ENCODE data around the gene SHOC2. TPM values are rescaled to one million over a fixed set of nuclear protein-coding genes. Genes with fewer than 3 reads are reported as not detected.
A peak's percentile ranks its signal among the peaks of the same experiment; 100 is the strongest.

SHOC2 gene
- total and polyA plus RNA-seq, 2 of the 13 experiments (the other 11 are each of a cell fraction or from before 2014, with no cell fraction given): 8.6 to 25.5 TPM

DNA sequence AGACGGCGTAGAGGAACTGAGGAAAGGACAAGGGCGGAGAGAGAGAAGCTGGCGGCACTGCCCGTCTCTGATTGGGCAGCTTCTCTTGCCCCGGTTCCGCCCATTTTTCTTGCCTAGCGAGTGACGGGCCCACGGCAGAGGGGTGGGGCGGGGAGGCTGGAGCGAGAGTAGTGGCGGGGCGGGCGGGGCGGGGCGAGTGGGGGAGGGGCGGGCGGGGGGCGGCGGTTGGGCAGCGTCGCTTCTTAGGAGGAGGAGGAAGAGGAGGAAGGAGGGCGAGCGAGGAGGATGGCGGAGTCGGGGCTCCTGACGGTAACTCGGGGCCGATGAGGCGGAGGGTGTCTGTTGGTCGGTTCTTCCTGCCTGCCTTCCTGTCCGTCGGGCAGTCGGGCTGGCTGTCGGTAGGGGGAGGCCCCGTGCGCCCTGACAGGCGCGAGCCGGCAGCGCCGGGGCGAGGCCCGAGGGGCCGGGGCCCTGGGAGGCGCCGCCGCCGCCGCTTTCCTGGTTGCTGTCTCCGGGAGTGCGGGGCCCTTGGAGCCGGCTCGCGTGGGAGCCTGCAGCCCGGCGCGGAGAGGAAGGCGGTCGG lies at the start of gene SHOC2 (continued):
- TF ChIP-seq, protein P1, sequence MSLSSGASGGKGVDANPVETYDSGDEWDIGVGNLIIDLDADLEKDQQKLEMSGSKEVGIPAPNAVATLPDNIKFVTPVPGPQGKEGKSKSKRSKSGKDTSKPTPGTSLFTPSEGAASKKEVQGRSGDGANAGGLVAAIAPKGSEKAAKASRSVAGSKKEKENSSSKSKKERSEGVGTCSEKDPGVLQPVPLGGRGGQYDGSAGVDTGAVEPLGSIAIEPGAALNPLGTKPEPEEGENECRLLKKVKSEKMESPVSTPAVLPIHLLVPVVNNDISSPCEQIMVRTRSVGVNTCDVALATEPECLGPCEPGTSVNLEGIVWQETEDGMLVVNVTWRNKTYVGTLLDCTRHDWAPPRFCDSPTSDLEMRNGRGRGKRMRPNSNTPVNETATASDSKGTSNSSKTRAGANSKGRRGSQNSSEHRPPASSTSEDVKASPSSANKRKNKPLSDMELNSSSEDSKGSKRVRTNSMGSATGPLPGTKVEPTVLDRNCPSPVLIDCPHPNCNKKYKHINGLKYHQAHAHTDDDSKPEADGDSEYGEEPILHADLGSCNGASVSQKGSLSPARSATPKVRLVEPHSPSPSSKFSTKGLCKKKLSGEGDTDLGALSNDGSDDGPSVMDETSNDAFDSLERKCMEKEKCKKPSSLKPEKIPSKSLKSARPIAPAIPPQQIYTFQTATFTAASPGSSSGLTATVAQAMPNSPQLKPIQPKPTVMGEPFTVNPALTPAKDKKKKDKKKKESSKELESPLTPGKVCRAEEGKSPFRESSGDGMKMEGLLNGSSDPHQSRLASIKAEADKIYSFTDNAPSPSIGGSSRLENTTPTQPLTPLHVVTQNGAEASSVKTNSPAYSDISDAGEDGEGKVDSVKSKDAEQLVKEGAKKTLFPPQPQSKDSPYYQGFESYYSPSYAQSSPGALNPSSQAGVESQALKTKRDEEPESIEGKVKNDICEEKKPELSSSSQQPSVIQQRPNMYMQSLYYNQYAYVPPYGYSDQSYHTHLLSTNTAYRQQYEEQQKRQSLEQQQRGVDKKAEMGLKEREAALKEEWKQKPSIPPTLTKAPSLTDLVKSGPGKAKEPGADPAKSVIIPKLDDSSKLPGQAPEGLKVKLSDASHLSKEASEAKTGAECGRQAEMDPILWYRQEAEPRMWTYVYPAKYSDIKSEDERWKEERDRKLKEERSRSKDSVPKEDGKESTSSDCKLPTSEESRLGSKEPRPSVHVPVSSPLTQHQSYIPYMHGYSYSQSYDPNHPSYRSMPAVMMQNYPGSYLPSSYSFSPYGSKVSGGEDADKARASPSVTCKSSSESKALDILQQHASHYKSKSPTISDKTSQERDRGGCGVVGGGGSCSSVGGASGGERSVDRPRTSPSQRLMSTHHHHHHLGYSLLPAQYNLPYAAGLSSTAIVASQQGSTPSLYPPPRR (CRISPR knock-in tag; IDR thresholded peaks at IDR 0.05; ENCODE audit: borderline replicate concordance): no peak
- no peak for TF ChIP-seq POGZ (CRISPR knock-in tag; IDR thresholded peaks at IDR 0.05)
- no peak for TF ChIP-seq ZHX1 (CRISPR knock-in tag; IDR thresholded peaks at IDR 0.05; ENCODE audit: low read depth)
- TF ChIP-seq ZNF329 (CRISPR knock-in tag; IDR thresholded peaks at IDR 0.05; ENCODE audit: low read depth): no peak
- TF ChIP-seq ATAD3A (CRISPR knock-in tag; IDR thresholded peaks at IDR 0.05): no peak
- no peak; the same call in 1 of the 2 replicates for TF ChIP-seq ATF1 (CRISPR knock-in tag; IDR thresholded peaks at IDR 0.05)
- TF ChIP-seq GZF1 (CRISPR knock-in tag; IDR thresholded peaks at IDR 0.05): no peak
- peak; percentile 87 for TF ChIP-seq ZNF263 (CRISPR knock-in tag; IDR thresholded peaks at IDR 0.05)
- TF ChIP-seq ZNF670 (CRISPR knock-in tag; IDR thresholded peaks at IDR 0.05; ENCODE audit: borderline replicate concordance): no peak
- TF ChIP-seq JARID2 (CRISPR knock-in tag; IDR thresholded peaks at IDR 0.05; ENCODE audit: insufficient replicate concordance): no peak
- no peak for TF ChIP-seq ZNF354B (CRISPR knock-in tag; IDR thresholded peaks at IDR 0.05)
- peak; percentile 48 for TF ChIP-seq AGO2 (optimal IDR thresholded peaks at IDR 0.05; ENCODE audit: low read depth, low read length)
- TF ChIP-seq ZNF512B (CRISPR knock-in tag; IDR thresholded peaks at IDR 0.05; ENCODE audit: borderline replicate concordance): no peak
- no peak for TF ChIP-seq ZNF383 (CRISPR knock-in tag; IDR thresholded peaks at IDR 0.05; ENCODE audit: borderline replicate concordance)
- TF ChIP-seq FLYWCH1 (CRISPR knock-in tag; IDR thresholded peaks at IDR 0.05): no peak
- no peak for TF ChIP-seq ZNF549 (CRISPR knock-in tag; IDR thresholded peaks at IDR 0.05)
